GM10248 (cell line): ENCODE measurements around the gene CDH22.

Experiments used
- CTCF ChIA-PET: fragments of 300-600 bp; sonication (Branson Sonifier 250); formaldehyde crosslinking; extraction: SDS; loops from one replicate; lab custom pipeline; 2021; ENCODE audit warnings: antibody characterized with exemption; lab: Yijun Ruan, JAX
- POLR2A ChIA-PET: fragments of 350-650 bp; sonication (Branson Sonifier 250); formaldehyde crosslinking; extraction: SDS; loops from one replicate; lab custom pipeline; 2020; ENCODE audit warnings: antibody characterized with exemption; lab: Yijun Ruan, JAX
- DNase-seq: peaks from one replicate; pipeline ENCODE4 v3.0.0; 2012; ENCODE audit errors: extremely low spot score
- CTCF ChIP-seq: IDR thresholded peaks from 2 replicates; pipeline ENCODE4 v1.5.1; 2012; ENCODE audit warnings: mild to moderate bottlenecking, low read depth; ENCODE audit errors: extremely low read depth, missing control alignments, control extremely low read depth

CDH22 gene

GRCh38 chr20:46339037-46339436 is 30.7 kb upstream of the CDH22 start:
- POLR2A ChIA-PET: no interaction called here
- no peak for TF ChIP-seq CTCF
- DNase-seq: no peak
- CTCF ChIA-PET: interaction anchor here (1.3 kb wide), 1 partner anchor 10 kb away, joined by 9 read pairs; no protein-coding TSS in a partner anchor

GRCh38 chr20:46336735-46337134 is 28.4 kb upstream of the CDH22 start:
- no peak for DNase-seq
- POLR2A ChIA-PET: interaction anchor here (0.7 to 0.8 kb wide), 2 partner anchors 10 to 50 kb away, joined by 3 to 9 read pairs; no protein-coding TSS in a partner anchor
- CTCF ChIA-PET: interaction anchor here (1.6 to 1.9 kb wide), 2 partner anchors 10 to 12 kb away, joined by 4 to 11 read pairs; no protein-coding TSS in a partner anchor
- no peak for TF ChIP-seq CTCF

- DNase-seq: no peak
- ChIA-PET POLR2A (no interaction called here), CTCF (interaction anchor here (1.2 to 2.5 kb wide), 2 partner anchors 14 to 28 kb away, joined by 4 to 13 read pairs; no protein-coding TSS in a partner anchor)
- no peak for TF ChIP-seq CTCF
These were observed 26.1 kb upstream of the CDH22 start for GRCh38 chr20:46334303-46334904.

GRCh38 chr20:46333161-46333991 is 25.1 kb upstream of the CDH22 start:
- DNase-seq: no peak
- ChIA-PET POLR2A (no interaction called here), CTCF (interaction anchor here (1.0 to 2.5 kb wide), 3 partner anchors 16 to 27 kb away, joined by 4 to 13 read pairs (median 4); no protein-coding TSS in a partner anchor)
- TF ChIP-seq CTCF: no peak

GRCh38 chr20:46332373-46333160 is 24.3 kb upstream of the CDH22 start:
- POLR2A ChIA-PET: interaction anchor here (0.7 kb wide), 2 partner anchors 8 to 111 kb away, joined by 3 to 5 read pairs; no protein-coding TSS in a partner anchor
- CTCF ChIA-PET: interaction anchor here (1.0 to 2.5 kb wide), 2 partner anchors 16 to 26 kb away, joined by 4 to 13 read pairs; no protein-coding TSS in a partner anchor

More at GRCh38 chr20:46332373-46333160, 24.3 kb upstream of the CDH22 start:
- no peak for TF ChIP-seq CTCF
- no peak for DNase-seq
